Measurements from ENCODE around the gene RAPGEF2.
"Not testable (repeated sequence)": the region's sequence is repeated elsewhere in the genome, so short reads cannot be mapped to it uniquely, and the experiment has no call there.

Gene RAPGEF2

DNA sequence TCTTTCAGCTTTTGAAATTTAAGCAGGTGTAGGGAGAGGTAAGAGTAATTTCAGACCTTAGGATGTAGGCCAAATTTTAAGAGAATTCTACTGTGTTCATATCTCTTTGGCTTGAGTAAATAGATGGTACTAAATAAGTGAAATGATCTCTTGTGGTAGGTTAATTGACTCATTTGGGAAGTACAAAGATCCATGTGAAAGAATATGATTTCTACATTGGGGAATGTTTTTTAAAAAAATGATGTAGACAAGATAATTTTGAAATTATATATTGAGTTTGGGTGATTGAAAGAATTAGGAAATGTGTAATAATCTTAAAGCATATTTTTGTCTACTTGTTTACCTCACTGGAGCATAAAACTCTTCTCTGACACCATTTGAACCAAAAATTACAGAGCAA lies 35.6 kb downstream of the RAPGEF2 start:
- DNase-seq = no peak

DNA sequence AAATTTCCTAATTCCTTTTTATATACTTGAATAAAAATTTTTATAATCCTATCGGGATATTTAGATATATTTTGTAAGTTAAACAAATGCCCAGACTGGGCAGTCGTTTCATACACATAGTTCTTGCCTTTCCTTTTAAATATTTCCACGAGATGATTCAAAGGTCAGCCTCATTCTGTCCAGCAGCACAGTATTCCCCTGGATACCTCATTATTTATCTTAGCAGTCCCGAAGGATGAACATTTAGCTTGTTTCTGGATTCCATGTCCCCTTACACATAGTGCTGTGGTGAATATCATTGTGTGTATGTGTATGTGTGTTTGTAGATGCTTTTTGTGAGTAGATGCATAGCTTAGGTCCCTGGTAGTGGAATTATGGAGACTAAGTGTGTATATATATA lies 38.3 kb downstream of the RAPGEF2 start:
- DNase-seq = no peak

DNA sequence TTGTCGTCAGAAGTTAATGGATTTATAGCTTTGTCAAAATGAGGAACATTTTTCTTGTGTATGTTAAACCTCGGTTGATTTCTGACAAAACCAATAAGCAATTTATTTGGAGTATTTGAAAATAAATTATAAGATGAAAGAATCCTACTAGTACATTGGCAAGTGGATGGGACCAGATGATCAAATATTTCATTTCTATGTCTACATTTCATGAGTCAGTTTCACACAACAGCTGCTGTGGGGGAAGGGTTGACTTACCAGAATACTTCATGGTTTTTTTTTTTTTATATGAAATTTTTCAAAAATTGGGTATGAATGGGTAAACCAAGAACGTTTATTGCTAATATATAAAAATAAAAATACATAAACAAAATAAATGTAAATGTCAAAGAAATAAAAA lies 39.4 kb downstream of the RAPGEF2 start:
- no peak for DNase-seq

DNA sequence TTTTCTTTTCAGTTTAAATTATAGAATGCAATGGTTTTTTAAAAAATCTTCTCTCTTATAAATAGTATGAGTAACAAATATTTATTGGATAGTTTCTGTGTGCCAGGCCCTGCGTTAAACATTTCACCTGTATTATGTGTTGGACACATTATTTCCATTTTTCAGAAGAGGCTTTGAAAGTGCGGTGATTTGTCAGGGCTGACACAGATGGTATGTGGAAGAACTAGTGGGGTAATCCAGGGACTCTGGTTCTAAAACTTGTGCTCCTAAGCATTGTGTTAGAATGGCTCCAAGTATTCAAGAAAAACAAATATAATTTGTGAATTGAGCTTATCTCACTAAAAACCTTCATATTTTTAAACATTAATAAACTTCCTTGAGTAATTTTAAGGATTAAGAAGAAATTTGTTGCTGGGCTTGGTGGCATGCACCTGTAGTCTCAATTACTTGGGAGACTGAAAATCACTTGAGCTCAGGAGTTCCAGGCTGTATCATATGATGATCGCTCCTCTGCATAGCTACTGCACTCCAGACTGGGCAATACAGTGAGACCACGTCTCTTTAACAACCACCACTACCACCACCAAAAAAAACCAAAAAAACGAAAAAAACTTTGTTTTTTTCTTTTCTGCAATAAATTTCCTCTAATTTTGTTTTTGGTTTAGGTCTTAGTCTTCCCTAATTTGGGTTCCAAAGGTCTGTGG lies 40.0 kb downstream of the RAPGEF2 start:
- DNase-seq = no peak

DNA sequence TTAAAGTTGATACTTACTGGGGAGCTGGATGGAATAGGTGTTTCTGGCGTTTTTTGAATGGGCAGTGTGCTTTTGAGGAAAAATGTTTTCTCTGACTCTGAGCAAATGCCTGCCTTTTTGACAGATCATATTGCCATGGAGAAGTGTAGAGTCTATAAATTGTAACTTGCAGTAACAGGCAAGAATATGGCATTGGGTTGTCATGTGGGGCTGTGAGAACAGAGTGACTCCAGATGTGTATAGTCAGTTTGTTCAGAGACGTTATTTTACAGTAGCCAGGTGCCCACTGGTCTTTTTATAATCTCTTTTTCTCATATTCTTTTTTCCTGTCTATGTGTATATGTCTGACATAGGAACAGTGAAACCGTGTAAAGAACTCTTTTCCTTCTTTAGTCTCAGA lies 40.8 kb downstream of the RAPGEF2 start:
- no peak for DNase-seq

DNA sequence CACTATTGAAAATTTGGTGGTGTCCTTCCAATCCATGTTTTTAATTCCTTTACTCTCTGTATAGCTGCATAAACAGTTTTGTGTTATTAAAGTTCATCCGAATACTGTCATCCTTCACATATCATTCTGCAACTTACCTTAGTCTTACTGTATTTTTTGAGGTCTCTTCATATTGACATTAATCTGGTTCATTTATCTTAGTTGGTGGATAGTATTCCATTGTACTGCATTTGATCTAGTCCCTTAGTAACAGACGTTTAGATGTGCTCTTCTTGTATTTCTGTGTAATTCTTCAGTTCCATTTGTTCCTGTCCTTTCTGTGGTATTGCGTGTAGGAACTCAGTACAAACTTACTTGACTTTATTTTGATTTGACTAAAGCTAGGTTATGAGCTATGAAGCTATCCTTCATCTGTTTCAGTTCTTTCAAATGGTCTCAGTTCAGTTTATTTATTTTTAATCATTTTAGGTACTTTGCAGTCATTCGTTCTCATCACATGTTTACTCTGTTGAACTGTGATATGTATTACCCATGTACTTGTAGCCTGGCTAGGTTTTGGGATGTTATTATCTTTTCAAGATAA lies 41.3 kb downstream of the RAPGEF2 start:
- no peak for DNase-seq

DNA sequence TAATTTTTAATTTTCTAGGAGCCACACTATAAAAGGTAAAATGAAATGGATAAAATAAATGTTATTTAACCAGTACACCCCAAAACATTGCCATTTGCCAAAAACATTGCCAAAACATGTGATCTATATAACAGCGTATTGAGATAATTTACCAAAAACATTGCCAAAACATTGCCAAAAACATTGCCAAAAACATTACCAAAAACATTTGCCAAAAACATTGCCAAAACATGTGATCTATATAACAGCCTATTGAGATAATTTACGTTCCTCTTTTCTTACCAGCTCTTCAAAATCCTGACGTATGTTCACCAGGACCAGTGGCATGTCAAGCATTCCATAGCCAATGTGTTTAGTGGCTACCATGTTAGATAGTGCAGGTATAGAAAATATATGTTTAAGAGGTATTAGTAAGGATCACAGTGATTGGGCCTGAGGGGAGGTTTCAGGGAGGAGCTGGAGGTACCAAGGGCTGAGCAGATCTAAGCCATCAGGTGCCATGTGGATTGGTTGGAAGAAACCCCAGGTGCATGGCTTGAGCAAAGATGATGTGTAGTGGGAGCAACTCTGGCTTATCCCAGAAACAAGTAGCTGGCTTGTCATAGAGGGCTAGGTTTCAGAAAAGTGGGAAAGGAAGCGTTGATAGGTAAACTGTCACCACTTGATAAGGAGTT lies 42.6 kb downstream of the RAPGEF2 start:
- no peak for DNase-seq

DNA sequence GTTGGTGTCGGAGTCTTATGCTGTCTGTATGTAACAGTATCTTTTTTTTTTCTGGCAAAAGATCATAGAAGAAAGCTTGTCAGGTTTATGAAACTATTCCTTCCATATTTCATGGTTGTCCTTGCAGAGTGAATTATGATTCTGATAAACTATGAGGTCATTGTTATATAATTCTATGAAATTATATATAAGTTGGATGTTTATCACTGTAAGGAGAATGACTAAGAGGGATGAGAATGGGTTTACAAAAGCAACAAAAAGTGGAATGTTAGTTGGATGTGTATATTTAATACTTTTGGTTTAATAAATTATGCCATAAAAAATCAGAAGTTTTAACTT lies 43.1 kb downstream of the RAPGEF2 start:
- no peak for DNase-seq

DNA sequence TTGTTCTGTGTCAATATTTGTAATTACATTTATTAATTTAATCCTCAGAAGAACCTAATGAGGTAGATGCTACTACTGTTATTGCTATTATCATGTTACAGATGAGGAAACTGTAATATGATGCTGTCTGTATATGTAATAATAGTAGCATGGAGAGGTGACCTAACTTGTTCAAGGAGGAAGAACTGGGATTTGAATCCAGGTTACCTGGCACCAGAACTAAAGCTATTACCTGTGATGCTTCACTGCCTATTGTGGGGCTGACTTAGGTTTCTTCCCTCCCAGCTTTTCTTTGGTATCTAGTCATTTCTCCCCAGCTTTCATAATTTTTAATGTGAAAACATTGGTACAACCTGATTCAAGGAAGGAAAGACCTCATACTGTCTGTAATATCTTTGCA lies 43.6 kb downstream of the RAPGEF2 start:
- DNase-seq = no peak

DNA sequence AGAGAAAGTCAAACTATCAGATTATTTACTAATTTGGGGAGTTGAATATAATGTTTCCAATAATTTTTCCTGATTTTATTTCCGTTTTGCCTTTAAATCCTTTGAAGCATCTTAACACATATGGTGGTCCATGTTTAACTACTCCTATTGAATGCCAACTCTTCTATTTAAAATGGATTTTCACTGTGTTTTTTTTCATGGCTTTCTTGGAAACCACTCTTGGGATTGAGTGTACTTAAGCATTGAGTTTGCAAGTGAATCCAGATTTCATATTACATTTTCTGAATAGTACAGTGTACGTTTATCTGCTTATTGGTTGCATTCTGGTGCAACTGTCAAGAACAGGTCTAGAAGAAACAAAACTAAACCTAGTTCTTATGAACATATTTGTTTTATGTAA lies 45.6 kb downstream of the RAPGEF2 start:
- DNase-seq = no peak

DNA sequence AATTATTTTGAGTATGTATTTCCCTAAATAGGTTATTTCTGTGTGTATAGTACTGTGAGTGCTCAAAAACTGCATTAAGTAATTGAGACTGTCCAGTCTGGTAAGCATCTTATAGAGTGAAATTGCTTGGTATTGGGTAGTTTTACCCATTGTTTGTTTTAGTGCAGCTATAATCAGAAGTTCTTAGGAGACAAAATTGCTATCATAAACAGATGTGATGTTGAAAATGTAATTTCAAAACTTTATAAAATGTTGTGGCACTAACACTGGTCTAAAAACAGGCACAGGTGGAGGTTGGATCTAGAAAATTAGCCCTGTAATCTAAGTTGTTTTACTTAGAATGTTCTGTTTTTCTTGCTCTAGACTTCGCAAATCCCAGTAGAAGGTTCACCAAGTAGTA lies 46.8 kb downstream of the RAPGEF2 start:
- no peak for DNase-seq

DNA sequence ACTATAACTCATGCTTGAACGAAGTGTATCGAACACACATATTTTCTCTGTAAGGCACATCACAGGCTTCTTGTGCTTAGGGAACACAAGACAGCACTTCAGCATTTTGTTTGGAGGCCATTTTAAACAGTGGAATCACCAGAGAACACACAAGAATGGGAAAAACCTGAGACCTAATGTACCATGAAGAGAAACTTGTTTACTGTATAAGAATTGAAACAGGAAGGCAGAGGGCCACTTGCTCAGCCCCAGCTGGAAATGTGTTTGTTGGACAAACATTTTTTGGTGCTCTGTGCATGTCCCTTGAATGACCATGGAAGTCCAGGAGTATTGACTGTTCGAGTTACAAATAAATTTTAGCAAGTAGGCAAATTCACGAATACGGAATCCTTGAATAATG lies 47.5 kb downstream of the RAPGEF2 start:
- no peak for DNase-seq

DNA sequence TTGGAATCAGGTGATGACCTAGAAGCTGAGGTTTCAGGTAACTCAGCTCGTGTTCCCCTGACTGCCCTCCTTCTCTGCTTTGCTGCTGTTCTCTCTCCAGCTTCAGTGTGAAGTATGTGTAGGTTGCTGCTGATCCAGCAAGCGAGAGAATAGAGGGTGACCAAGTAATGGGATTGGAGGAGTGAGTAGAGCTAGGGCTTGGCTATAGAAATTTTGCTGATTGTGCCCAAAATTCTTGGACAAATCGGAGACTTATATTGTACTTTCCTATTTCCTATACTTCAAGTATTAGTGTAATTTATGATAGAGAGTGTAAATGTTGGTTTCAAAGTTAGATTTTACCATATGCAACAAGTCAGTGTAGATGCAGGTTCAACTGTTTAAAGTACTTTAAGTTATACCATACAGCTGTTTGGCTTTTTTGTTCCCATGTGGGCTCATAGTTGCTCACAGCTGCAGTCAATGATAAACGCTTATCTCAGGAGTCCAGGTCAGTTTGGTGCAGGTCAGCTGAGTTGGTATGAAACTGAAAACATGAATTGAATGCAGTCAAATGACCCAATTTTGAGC lies 48.0 kb downstream of the RAPGEF2 start:
- no peak for DNase-seq

DNA sequence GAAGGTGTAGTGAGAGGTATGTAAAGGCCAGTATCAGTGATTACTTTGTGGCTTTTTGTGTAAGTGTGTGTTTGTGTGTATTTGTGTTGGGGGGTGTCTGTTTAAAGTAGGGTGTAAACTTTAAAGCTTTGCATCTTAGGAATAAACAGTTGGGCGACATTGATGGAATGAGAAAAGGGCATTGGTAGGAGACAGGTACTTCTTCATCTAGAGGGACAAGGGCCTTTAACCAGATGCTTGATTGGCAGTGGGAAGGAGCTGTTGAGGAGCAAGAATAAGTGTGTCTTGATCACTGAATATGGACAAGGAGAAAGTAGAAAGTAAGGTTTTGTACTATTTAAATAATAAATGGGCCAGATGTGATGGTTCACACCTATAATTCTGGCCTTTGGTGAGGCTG lies 48.8 kb downstream of the RAPGEF2 start:
- no peak for DNase-seq

DNA sequence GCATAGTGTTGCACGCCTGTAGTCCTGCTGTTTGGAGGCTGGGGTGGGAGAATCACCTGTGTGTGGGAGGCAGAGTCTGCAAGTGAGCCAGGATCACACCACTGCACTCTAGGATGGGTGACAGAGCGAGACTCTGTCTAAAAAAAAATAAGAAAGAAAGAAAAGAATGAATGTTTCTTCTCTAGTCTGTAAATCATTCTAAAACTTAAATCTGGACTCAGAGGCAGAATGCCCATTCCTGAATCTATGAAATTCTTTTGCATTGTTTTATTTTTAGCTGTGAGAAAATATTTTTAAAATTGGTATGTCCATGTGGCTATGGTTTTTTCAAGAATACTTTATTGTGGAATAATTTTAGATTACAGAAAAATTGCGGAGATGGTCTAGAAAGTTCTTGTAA lies 49.3 kb downstream of the RAPGEF2 start:
- DNase-seq = no peak

DNA sequence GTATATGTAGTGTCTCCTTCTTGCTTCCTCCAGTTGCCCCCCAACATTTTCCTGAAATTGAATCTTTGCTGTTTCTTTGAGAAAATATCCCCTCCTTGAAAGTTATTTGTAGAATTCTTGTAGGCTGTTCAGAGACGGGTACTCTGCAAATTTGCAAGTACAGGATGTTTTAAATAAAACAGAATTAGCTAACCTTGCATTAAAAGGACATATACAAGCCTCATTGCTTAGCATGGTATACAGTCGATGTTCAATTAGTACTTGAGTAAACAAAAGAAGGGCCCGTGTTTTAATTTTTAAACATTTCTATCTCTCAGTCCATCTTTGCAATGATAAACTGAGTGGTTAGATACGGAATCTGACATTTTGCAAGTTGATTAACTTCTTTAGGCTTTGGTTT lies 50.8 kb downstream of the RAPGEF2 start:
- DNase-seq = no peak

DNA sequence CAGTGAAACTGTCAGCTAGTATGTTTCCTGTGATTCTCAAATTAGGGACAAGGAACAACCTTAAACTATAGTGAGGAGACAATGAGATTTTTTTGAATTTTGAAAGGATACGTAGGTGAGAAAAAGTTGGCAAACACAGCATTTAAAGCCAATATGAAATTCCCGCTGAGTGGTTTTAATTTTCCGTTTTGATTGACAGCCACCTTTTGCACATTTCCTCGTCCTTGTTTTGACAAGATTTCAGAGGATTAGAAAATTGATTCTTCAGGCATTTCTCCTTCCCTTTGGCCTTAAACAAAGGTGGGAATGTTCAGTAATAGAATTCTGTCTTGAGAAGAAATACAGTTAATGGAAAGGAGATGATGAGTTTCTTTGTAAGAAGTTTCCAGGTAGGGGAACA lies 52.2 kb downstream of the RAPGEF2 start:
- DNase-seq = no peak

DNA sequence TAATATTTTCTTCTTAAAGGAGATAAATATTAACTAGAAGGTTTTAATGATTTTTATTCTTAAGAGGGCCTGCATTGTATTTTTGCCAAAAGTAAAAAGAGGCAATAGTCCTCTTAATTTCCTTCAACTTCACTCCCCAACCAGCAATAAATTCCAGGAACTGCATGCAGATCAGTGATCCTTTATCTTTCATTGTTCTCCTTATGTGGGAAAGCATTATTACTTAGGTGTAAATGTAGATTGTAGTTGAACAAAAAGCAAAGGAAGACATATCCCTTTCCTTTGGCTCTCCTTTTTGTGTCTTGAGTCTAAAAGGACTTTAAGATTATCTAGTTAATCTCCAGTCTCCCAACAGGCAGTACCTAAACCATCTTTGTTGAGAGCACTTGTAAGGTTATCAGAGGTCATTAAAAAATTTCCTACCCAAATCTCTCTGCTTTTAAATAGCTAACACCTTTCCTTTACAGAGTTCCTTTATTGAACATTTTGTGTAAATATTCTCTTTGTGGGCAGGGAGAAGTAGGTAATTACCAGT lies 55.3 kb downstream of the RAPGEF2 start:
- no peak for DNase-seq

DNA sequence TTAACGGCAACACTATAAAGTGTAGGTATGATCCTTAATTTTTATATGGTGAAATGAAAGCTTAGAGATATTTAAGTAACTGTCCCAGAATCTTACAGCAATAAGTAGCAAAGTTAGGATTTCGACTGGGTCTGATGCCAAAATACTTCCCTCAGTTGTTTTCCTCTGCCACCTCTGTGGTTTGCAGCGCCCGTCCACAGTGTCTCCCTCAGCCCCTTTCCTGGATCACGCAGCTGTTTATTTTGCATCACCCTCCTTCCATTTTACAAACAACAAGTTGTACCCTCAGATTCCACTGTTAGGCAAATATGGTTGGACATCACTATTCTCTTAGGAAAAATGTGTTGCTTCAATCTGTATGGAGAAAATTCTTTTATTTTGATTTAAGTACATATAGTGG lies 56.1 kb downstream of the RAPGEF2 start:
- DNase-seq = no peak

DNA sequence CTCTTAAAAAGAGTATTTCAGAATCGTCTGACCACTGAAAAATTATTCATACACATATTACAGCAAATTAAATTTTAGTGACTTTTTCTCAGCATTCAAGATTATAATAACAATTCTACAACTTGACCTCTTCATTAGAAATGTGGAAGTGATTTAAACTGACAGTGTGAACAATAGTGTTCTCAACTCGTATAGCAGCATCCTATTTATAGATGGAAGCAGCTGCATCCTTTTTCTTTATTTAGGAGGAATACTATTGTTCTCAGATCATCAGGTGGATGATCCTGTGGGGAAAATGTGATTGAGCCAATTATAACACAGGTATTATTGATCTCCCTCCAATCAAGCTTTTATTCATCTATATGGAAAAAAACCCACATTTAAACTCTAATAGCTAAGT lies 56.7 kb downstream of the RAPGEF2 start:
- DNase-seq = no peak

DNA sequence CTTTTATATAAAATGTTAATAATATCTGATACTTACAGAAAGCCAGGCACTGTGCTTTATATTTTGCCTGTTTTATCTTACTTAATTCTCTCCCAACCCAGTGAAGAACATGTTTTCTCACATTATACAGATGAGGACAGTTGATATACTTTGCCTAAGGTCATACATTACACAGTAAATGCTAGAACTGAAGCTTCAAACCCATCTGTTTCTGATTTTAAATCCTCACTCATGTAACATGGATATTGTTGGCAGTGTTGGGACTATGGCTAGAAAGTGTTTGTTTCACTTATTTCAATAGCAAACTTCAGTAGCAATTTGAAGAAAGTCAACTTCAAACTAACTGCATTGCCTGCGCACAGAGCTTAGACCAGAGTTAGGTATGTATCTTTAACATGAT lies 57.4 kb downstream of the RAPGEF2 start:
- no peak for DNase-seq

DNA sequence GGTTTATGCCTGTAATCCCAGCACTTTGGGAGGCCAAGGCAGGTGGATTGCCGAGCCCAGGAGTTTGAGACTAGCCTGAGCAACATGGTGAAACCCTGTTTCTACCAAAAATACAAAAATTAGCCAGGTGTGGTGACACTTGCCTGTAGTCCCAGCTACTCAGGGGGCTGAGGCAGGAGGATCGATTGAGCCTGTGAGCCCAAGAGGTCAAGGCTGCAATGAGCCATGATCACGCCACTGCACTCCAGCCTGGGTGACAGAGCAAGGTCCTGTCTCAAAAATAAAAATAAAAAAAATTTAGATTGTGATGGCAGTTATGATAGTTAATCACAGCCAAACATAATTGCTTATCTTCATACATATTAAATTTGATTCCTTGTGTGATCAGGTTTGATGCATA lies 58.6 kb downstream of the RAPGEF2 start:
- DNase-seq = not testable (repeated sequence)

DNA sequence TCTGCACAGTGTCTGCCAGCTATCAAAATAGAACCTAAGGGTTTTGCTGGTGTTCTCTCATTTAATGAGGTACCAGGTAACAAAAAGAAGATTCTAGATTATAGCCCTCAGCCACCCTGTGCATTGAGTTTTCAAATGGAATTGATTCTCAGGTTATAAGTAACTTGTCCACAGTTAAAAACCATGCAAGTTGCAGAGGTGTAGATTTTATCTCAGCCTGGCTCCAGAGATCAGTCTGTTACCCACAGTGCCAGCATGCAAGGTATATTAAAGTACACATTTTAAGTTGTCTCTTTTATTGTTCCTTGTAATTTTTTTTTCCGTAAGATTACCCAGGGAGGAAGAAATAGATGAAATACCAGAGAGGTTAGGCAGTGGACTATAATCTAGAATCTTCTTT lies 59.7 kb downstream of the RAPGEF2 start:
- DNase-seq = no peak

DNA sequence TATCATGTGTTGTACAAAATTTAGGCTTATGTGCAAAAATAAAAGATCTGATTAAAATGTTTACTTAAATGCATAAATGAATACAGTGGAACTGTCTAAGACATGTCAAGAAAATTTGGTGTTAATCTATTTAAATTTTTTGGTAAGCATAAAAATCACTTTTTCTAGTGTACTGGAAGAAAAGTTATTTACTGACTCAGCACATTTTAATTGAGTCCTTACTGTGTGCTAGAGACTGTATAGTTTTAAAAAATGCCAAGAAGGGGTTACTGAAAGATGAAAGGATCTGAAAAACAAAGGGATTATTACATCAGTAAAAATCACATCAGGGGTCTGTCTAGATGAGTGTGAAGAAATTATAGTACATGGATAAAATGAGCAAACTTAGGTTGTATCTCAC lies 60.6 kb downstream of the RAPGEF2 start:
- DNase-seq = no peak
